ENCODE data around the gene BTG2. TPM values are rescaled to one million over a fixed set of nuclear protein-coding genes. Genes with fewer than 3 reads are reported as not detected.
A peak's percentile ranks its signal among the peaks of the same experiment; 100 is the strongest.
"Not testable (repeated sequence)": the region's sequence is repeated elsewhere in the genome, so short reads cannot be mapped to it uniquely, and the experiment has no call there.

BTG2 gene
- total RNA-seq, 1 donor from 2014 or later, result 111 TPM

DNA sequence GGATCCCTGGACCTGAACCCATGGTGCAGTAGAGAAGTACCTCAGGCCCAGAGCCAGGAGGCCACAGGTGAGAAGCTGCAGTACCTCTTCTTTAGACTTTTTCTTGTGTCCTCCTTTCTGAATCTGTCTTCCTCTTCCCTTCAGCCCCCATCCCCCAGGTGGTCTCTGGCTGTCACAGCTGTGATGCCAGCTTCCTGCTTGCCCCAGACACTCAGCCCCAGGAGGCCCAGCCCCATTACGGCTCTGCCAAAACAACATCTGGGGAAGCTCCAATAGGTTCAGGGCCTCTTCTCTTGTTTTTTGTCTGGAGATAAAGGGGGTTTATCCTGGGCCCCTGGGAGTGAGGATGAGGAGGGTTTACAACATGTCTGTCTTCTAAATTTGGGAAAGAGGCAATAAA lies 9.5 kb upstream of the BTG2 start:
- no peak for DNase-seq (ENCODE audit: low spot score)

DNA sequence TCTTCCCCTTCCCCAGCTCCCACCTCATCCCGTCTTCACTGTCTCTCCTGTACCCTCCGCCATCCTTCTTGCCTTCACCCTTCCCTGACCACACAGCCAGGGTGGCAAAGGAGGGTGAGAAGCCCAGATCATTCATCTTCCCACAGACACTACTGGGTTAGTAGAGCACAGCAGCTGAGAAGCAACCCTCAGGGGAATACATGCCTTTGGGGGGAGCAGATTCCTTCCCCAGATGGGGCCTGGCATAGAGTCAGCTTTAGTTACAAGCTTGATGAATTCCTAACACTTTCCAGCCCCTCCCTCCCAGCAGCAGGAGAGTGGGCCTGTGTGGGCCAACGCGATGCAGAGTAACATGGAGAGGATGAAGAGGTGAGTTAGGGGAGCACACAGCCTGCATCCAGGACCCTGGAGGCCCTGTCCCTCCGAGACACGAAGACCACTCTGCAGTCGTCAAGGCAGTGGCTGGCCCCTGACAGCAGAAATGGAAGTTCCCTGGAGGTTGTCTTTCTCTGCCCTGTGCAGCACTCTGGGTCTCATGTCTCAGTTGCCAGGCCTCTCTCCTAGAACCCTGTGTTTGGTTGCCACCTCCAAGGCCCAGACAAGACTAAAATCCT lies 8.8 kb upstream of the BTG2 start:
- DNase-seq (ENCODE audit: low spot score), result no peak

DNA sequence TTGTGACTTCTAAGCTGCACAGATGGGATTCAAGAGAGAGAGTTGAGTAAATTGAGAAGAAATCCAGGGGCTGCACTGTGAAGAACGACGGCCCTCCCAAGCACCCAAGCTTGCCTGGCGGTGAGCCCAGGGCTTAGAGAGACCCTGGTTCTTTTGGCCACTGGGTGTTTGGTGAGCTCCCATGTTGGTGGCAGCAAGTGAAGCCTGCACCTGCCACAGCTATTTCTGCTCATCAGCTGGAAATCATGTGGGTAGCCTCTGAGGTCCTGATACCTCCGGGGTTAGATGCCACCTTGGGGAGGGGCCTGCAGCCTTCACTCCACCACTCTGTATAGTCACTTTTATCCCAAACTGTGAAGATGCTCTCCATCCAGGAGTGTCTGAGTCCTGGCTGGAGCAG lies 6.2 kb upstream of the BTG2 start:
- no peak for DNase-seq (ENCODE audit: low spot score)

DNA sequence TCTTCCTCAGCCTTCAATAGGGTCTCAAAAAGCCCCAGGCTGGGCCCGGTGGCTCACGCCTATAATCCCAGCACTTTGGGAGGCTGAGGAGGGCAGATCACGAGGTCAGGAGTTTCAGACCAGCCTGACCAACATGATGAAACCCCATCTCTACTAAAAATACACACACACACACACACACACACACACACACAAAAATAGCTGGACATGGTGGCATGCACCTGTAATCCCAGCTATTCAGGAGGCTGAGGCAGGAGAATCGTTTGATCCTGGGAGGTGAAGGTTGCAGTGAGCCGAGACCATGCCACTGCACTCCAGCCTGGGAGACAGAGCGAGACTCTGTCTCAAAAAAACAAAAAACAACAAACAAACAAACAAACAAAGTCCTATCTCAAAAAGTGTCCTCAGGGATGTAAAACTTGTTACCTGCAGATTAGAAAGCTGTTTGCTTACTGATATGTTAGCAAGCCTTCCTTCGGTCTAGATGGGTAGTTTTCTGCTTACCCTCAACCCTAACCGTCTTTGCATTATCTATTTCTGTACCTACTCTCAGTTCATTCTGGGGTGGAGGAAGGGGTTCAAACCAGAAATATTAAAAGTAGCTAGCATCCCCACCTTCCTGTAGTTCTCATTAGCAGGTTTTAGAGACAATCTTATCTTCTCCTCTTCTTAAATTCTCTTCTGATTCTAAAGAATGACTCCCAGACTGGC lies 5.4 kb upstream of the BTG2 start:
- not testable (repeated sequence) for DNase-seq (ENCODE audit: low spot score)

DNA sequence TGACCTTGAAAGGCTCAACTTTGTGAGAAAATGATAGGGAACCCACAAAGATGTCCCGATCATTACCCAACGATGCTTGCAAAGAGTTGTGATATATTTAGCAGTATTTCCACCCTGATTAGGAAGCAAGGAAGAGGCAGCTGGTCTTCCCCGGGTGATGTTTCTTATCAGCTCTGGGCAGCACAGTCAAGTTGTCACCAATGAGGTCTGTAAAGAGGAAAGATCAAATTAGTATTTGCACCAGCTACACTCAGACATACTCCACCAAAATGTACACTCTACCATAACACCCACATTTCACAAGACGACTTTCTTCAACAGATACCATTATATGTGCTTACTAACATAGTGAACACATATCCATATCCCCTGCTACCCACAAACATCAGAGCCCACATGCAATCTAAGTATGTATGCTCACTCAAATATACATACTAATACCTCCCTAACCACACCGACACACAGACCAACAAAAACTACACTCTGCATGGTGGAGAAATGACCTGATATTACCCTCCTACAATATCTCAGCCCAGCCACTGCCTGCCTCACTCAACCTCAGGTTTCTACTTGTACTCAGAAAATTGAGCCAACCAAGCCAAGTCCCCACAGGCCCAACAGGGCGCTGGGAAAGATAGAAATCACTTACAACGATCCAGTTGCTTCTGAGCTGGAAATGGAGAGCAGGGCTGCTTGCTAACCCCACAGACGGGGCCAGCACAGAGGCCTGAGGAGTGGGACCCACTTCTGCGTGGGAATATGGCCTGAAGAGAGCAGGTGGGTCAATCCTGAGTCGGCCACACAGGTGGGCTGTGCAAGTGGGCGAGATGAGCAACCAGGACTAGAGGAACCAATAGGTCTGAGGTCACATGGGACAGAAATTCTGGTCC lies 4.6 kb upstream of the BTG2 start:
- DNase-seq (ENCODE audit: low spot score), result no peak

DNA sequence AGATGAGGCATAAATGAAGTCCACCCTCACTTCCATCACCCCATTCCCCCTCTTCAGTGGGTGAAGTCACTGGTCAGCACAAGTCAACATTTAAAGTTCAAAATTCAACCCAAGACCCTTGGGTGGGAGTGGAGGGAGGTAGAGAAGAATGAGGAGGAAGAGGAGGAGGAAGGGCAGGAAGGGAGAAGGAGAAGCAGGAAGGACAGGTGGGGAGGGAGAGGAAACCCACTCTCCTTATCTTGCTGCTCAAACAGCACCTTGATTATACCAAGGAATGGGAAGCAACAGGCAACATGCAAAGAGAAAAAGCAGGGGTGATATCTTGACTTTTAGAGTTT lies 4.0 kb upstream of the BTG2 start:
- DNase-seq (ENCODE audit: low spot score), result no peak

DNA sequence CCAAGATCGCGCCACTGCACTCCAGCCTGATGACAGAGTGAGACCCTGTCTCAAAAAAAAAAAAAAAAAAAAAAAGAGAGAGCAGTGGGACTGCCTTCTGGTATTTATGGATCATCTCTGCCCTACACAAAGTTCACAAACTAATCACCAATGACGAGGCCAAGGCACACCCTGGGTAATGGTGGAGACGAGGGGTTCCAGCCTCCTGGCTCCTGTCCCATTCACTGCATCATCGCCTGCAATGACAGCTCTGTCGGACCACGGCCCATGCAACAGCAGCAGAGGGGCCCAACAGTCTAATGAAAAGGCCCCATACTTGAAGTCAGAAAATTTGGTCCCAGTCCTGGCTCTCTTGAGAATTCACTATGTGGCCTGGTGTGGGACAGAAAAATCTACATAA lies 2.9 kb upstream of the BTG2 start:
- DNase-seq (ENCODE audit: low spot score), result no peak

DNA sequence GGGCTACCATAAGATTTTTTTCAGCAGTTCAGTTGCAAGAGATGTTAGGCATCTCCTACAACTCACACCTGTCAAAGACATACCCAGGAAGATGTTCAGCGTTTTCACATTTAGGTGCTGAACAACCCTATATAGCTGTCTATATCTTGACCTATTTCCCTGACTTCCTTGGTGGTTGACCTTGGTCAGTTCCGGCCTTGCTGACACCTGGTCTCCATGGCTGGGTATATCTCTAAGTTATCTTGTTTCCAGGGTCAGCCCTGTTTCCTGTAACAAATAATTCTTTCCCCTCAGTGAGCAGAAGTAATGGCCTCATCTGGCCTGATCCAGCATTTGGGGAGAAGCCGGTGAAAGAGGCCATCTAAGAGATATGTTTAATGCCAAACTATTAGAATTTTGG lies 2.4 kb upstream of the BTG2 start:
- no peak for DNase-seq (ENCODE audit: low spot score)

DNA sequence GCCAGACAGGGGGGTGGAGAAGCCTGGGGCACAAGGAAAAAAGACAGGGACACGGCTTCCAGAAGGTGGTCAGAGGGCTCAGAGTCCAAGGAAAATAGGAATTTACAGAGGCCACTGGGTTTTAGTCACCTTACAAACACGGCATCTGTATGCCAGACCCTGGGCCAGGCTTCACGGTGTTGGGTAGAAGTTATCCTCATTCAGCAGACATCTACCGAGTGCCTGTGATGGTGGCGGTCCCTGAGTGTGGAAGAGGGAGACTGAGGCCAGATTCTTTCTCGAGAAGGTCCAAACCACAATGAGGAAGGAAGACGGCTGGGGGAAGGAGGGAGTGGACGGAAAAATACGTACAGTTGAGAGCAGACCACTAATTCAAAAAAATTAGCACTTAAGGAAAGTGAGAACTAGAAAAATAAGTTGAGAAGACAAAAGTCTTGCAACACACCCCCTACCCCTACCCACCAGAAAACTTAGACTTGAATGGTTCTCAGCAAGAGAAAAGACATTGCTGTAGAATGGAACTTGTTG lies 864 bp upstream of the BTG2 start:
- no peak for DNase-seq (ENCODE audit: low spot score)

DNA sequence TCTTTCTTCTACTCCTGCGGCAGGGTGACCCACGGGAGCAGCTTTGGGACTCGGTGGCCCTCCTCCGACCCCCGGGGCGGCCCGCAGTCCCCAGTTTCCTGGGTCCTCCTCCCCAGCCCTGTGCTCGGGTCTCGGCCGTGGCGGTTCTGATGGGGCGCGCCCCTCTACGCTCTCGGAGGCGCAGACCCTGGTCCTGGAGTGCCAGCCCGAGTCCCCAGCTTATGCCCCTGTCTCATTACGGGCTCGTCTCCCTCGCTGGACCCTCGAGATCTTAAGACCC lies 430 bp downstream of the BTG2 start:
- no peak for DNase-seq (ENCODE audit: low spot score)

DNA sequence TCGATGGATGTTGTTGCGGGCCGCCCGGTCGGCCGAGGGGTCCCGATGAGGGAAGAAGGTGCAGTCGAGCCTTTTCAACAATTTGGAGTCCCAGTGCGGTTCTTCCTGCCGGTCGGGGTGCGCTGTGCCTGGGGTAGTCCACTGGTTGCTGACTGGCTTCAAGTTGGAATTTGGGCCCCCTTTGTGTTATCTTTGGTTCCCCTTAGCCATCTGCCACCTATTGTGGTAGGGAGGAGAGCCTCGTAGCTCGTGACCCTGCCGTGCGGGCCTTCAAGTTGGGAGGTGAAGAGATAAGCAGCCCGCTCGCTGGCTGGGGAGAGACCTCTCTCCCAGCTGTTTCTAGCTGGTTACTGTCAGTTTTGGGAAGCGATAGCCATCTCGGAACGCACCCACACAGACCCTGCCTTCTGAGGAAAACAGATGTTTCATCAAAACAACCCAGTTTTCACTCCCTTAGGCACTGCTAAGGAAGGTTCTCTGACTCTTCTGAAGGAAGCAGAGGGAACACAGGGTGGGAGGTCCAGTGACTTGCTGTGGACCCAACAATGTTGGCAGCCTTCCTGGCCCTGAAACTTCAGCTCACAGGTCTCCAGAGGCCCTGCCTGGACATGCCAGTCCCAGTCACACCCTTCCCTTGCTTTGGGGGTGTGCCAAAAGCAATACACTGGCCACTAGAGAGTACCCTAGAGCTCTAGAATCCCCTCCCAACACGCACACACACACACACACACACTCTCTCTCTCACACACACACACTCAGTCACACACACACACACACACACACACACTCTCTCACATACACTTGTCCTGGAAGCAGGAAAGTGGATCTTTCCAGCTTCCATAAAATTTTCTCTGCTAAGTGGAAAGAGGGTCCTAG lies 1.0 kb downstream of the BTG2 start:
- peak; percentile 89 for DNase-seq (ENCODE audit: low spot score)

DNA sequence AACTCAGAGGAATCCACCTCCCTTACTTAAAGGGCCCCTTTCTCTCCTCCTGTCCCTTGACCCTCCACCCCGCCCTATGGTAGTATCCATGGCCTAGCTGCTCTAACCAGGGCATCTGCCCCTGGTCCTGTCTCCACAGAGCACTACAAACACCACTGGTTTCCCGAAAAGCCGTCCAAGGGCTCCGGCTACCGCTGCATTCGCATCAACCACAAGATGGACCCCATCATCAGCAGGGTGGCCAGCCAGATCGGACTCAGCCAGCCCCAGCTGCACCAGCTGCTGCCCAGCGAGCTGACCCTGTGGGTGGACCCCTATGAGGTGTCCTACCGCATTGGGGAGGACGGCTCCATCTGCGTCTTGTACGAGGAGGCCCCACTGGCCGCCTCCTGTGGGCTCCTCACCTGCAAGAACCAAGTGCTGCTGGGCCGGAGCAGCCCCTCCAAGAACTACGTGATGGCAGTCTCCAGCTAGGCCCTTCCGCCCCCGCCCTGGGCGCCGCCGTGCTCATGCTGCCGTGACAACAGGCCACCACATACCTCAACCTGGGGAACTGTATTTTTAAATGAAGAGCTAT lies 1.7 kb downstream of the BTG2 start:
- DNase-seq (ENCODE audit: low spot score), result no peak

DNA sequence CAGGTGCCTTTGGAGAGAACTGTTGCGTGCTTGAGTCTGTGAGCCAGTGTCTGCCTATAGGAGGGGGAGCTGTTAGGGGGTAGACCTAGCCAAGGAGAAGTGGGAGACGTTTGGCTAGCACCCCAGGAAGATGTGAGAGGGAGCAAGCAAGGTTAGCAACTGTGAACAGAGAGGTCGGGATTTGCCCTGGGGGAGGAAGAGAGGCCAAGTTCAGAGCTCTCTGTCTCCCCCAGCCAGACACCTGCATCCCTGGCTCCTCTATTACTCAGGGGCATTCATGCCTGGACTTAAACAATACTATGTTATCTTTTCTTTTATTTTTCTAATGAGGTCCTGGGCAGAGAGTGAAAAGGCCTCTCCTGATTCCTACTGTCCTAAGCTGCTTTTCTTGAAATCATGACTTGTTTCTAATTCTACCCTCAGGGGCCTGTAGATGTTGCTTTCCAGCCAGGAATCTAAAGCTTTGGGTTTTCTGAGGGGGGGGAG lies 2.4 kb downstream of the BTG2 start:
- no peak for DNase-seq (ENCODE audit: low spot score)

DNA sequence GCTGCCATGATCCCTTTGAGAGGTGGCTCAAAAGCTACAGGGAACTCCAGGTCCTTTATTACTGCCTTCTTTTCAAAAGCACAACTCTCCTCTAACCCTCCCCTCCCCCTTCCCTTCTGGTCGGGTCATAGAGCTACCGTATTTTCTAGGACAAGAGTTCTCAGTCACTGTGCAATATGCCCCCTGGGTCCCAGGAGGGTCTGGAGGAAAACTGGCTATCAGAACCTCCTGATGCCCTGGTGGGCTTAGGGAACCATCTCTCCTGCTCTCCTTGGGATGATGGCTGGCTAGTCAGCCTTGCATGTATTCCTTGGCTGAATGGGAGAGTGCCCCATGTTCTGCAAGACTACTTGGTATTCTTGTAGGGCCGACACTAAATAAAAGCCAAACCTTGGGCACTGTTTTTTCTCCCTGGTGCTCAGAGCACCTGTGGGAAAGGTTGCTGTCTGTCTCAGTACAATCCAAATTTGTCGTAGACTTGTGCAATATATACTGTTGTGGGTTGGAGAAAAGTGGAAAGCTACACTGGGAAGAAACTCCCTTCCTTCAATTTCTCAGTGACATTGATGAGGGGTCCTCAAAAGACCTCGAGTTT lies 3.1 kb downstream of the BTG2 start:
- DNase-seq (ENCODE audit: low spot score), result no peak

DNA sequence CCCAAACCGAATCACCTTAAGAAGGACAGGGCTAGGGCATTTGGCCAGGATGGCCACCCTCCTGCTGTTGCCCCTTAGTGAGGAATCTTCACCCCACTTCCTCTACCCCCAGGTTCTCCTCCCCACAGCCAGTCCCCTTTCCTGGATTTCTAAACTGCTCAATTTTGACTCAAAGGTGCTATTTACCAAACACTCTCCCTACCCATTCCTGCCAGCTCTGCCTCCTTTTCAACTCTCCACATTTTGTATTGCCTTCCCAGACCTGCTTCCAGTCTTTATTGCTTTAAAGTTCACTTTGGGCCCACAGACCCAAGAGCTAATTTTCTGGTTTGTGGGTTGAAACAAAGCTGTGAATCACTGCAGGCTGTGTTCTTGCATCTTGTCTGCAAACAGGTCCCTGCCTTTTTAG lies 3.6 kb downstream of the BTG2 start:
- no peak for DNase-seq (ENCODE audit: low spot score)

DNA sequence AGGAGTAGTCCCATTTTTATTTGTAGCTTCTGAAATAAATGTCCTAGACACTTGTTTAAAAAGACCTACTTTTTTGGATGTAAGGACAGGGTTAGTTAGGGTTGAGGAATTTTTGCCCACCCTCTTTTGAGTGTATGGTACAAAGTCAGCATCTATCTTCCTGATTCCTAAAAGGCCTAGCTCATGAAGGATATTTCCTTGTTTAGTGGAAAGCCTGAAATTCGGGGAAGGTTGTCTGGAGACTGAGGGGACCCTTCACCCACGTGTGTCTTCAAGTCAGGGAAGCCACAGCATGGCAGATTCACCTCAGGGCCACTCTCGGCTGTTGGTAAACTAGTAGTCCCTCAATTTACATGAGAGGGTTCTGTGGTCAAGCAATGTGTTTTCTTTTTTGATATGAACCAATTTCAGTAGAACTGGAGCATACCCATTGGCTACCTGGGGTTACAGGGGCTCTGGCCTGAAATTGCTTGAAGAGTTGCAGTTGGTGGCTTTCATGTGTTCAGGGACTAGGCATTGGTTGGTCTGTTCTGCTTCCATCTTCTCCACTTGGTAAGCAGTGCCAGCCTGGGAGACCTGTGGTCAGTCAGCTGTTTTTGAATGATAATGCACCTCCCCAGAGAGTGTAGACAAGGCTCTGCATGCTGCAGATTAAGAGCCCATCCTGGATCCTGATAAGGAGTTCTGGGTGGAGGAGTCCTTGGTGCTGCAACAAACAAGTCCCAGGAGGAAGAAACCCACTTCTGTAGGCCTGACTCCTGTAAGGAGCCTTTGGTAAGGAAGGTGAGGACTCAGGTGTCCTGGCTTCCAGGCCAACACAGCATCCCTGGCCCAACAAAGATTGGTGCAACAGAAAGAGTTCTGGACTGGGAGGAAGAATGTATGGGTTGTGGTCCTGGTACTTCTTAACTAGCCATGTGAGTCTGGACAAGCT lies 6.3 kb downstream of the BTG2 start:
- no peak for DNase-seq (ENCODE audit: low spot score)

DNA sequence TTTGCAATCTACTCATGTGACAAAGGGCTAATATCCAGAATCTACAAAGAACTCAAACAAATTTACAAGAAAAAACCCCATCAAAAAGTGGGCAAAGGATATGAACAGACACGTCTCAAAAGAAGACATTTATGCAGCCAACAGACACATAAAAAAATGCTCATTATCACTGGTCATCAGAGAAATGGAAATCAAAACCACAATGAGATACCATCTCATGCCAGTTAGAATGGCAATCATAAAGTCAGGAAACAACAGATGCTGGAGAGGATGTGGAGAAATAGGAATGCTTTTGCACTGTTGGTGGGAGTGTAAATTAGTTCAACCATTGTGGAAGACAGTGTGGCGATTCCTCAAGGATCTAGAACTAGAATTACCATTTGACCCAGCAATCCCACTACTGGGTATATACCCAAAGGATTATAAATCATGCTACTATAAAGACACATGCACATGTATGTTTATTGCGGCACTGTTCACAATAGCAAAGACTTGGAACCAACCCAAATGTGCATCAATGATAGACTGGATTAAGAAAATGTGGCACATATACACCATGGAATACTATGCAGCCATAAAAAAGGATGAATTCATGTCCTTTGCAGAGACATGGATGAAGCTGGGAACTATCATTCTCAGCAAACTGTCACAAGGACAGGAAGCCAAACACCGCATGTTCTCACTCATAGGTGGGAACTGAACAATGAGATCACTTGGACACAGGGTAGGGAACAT lies 8.9 kb downstream of the BTG2 start:
- DNase-seq (ENCODE audit: low spot score), result not testable (repeated sequence)

DNA sequence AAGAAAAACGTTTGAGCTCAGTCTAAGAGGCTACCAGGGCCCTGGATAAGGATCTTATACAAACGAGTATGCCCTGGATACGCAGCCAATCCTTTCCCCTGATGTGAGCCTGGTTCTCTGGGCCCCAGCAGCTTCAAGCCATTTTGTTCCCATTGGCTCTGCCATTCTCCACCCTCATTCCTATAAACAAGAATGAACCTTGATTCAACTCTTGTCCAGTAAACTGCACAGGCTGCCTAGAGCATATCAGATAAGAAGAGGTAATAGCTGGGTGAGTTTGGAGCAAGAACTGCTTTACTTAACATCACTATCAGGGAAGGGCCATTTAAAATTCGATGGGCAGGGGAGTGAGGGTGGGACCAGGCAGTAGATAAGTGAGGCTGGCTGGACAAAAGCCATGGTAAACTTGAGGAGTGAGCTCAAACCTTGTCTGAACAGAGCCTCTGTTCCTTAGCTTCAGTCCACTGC lies 11.3 kb downstream of the BTG2 start:
- peak; percentile 61 for DNase-seq (ENCODE audit: low spot score)
